ENCODE data around the gene TKFC.
"Not testable (repeated sequence)": the region's sequence is repeated elsewhere in the genome, so short reads cannot be mapped to it uniquely, and the experiment has no call there.

Gene TKFC

GRCh38 chr11:61369372-61370348 lies 36.6 kb downstream of the TKFC start:
- no peak for DNase-seq

GRCh38 chr11:61370349-61371005 lies 37.4 kb downstream of the TKFC start:
- DNase-seq: no peak

- no peak for DNase-seq
These were observed 39.8 kb downstream of the TKFC start for GRCh38 chr11:61372659-61373420.

GRCh38 chr11:61375761-61376108 lies 42.7 kb downstream of the TKFC start:
- DNase-seq: no peak

GRCh38 chr11:61377461-61378160 lies 44.6 kb downstream of the TKFC start:
- no peak for DNase-seq

GRCh38 chr11:61378713-61379313 lies 45.8 kb downstream of the TKFC start:
- no peak for DNase-seq

GRCh38 chr11:61380884-61381283 lies 47.9 kb downstream of the TKFC start:
- DNase-seq: no peak

GRCh38 chr11:61383859-61384258 lies 50.8 kb downstream of the TKFC start:
- not testable (repeated sequence) for DNase-seq

- no peak for DNase-seq
These were observed 51.5 kb downstream of the TKFC start for GRCh38 chr11:61384271-61385242.

- no peak for DNase-seq
These were observed 57.1 kb downstream of the TKFC start for GRCh38 chr11:61390161-61390560.

- DNase-seq: no peak
These were observed 60.1 kb downstream of the TKFC start for GRCh38 chr11:61392981-61393595.
